Mucosa of descending colon (tissue), 3 donors: ENCODE data around the gene CHST11. TPM values are rescaled to one million over a fixed set of nuclear protein-coding genes. Genes with fewer than 3 reads are reported as not detected.

ENCODE experiments used
- ATAC-seq: fragments of 200-7000 bp; cut with Tn5 transposase; one replicate; pipeline ENCODE4 v1.9.1; 2020; ENCODE audit warnings: mild to moderate bottlenecking, moderate library complexity
- DNase-seq, 3 donors: peaks; one replicate each; pipeline ENCODE4 v3.0.0-alpha.2; 2020
- H3K36me3 ChIP-seq: fragments of 200-600 bp; one replicate; pipeline ENCODE4 v1.8.0; 2021; ENCODE audit warnings: low read depth, mild to moderate bottlenecking
- H3K4me1 ChIP-seq: fragments of 200-600 bp; one replicate; pipeline ENCODE4 v1.8.0; 2021; ENCODE audit warnings: low read depth, mild to moderate bottlenecking
- H3K4me3 ChIP-seq: fragments of 200-600 bp; one replicate; pipeline ENCODE4 v1.8.0; 2021; ENCODE audit warnings: mild to moderate bottlenecking
- H3K9me3 ChIP-seq: fragments of 200-600 bp; one replicate; pipeline ENCODE4 v1.8.0; 2021; ENCODE audit warnings: mild to moderate bottlenecking
- intact Hi-C, 2 donors: fragments of 100-400 bp; cut with DNase I in 1 of 2; cut with micrococcal nuclease in 1 of 2; formaldehyde crosslinking; loops; one replicate each; pipeline versions ENCODE4 v1.11.0 to v1.11.1; 2022; cut with DNase I, micrococcal nuclease
- total RNA-seq, 3 donors: library from RNA; stranded (reverse); fragmentation: NEBNext Ultra II Directional in 2 of 3; extraction: Animal tissue kit (Norgen Biotek cat#: 25700) in 2 of 3; gene quantifications; one replicate each; pipeline versions ENCODE4 v1.2.1 to v1.2.4, GENCODE V29; 2021 to 2023
- TF ChIP-seq, protein P1 (sequence below): fragments of 200-600 bp; IDR thresholded peaks from one replicate; pipeline ENCODE4 v1.8.0; 2022; ENCODE audit warnings: antibody characterized with exemption, mild to moderate bottlenecking
- donor health status: DM: no; HTN: no; CAD: no; lungs with moderate emphysema.
- donor health status: DM: no; HTN: no; CAD: no.
- donor health status: DM: no; HTN: yes; CAD: no.

Gene CHST11
- total RNA-seq, 3 donors from 2014 or later, result 3.3 to 15.2 (median 6.6) TPM

GRCh38 chr12:104736307-104736706 lies 279.6 kb downstream of the CHST11 start:
- ATAC-seq (no peak), DNase-seq (no peak)
- no peaks in the 10 kb centered on the region for H3K36me3 ChIP-seq
- no peak overlapping the region for H3K4me3 ChIP-seq
- TF ChIP-seq, protein P1, sequence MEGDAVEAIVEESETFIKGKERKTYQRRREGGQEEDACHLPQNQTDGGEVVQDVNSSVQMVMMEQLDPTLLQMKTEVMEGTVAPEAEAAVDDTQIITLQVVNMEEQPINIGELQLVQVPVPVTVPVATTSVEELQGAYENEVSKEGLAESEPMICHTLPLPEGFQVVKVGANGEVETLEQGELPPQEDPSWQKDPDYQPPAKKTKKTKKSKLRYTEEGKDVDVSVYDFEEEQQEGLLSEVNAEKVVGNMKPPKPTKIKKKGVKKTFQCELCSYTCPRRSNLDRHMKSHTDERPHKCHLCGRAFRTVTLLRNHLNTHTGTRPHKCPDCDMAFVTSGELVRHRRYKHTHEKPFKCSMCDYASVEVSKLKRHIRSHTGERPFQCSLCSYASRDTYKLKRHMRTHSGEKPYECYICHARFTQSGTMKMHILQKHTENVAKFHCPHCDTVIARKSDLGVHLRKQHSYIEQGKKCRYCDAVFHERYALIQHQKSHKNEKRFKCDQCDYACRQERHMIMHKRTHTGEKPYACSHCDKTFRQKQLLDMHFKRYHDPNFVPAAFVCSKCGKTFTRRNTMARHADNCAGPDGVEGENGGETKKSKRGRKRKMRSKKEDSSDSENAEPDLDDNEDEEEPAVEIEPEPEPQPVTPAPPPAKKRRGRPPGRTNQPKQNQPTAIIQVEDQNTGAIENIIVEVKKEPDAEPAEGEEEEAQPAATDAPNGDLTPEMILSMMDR, result no peak
- H3K4me1 ChIP-seq, result peaks cover 5% of the 10 kb centered on the region
- H3K9me3 ChIP-seq, result no peaks in the 10 kb centered on the region
- intact Hi-C loops, result no loop called here

DNA sequence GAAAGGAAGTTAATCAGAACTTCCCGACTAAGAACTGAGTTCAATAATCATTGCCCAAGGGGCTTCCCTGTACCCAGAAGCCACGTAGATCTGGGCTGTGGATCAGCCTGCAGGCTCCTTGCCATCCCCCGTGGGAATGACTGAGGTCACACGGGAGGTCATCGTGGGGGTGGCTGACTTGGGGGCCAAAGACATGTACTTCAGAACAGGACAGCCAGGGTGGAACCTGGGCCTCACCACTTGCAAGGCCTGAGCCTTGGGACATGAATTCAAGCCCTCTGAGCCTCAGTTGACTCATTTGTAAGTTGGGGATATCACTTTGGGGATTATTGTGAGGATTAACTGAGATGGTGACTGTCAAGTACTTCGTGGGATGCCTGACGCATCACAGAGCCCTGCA lies 280.4 kb downstream of the CHST11 start:
- Histone ChIP-seq H3K9me3 (no peaks in the 10 kb centered on the region), H3K36me3 (no peaks in the 10 kb centered on the region), H3K4me3 (no peak overlapping the region), H3K4me1 (peaks cover 5% of the 10 kb centered on the region)
- TF ChIP-seq, protein P1, result no peak
- DNase-seq (no peak), ATAC-seq (no peak)
- intact Hi-C loops, result no loop called here

GRCh38 chr12:104737791-104738301 lies 281.1 kb downstream of the CHST11 start:
- Histone ChIP-seq H3K36me3 (no peaks in the 10 kb centered on the region), H3K9me3 (no peaks in the 10 kb centered on the region), H3K4me3 (no peak overlapping the region), H3K4me1 (peaks cover 5% of the 10 kb centered on the region)
- intact Hi-C loops, result no loop called here
- ATAC-seq (no peak), DNase-seq (no peak)
- TF ChIP-seq, protein P1, result no peak

DNA sequence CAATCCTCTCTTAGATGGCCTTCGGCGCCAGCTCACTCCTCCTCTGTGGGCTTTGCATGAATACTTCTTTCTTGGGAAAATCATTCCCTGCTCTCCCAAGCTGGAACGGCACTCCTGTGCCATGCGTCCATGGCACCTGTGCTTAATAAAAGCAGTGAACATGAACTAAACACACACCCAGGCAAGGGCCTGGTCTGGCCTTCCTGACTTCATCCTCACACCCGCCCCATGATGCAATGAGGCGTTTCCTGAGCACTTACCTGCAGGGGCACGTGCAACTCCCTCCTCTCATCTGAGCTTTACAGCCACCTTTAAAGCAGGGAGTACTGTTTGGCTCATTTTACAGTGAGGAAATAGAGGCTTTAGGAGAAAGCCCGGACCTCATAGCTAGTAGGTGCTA lies 281.6 kb downstream of the CHST11 start:
- no peak for ATAC-seq

GRCh38 chr12:104738776-104739642 lies 282.3 kb downstream of the CHST11 start:
- Histone ChIP-seq H3K4me1 (peaks cover 5% of the 10 kb centered on the region), H3K9me3 (no peaks in the 10 kb centered on the region), H3K4me3 (no peak overlapping the region), H3K36me3 (no peaks in the 10 kb centered on the region)
- intact Hi-C loops, result no loop called here
- ATAC-seq (no peak), DNase-seq (no peak)
- TF ChIP-seq, protein P1, result no peak

More for the DNA sequence above, 281.6 kb downstream of the CHST11 start:
- H3K36me3 ChIP-seq, result no peaks in the 10 kb centered on the region
- no peaks in the 10 kb centered on the region for H3K9me3 ChIP-seq
- TF ChIP-seq, protein P1, result no peak
- no peak for DNase-seq
- H3K4me1 ChIP-seq, result peaks cover 5% of the 10 kb centered on the region
- H3K4me3 ChIP-seq, result no peak overlapping the region
- intact Hi-C loops, result no loop called here
